ENCODE measurements around the gene PNLIP.

Gene PNLIP

GRCh38 chr10:116526219-116526618 is 19.5 kb upstream of the PNLIP start:
- no peaks in the 10 kb centered on the region for H3F3A ChIP-seq (ENCODE audit: insufficient read depth)
- no peaks in the 10 kb centered on the region for H3K79me2 ChIP-seq (ENCODE audit: insufficient read depth, low read length)
- TF ChIP-seq CTCF (IDR thresholded peaks at IDR 0.05; ENCODE audit: insufficient read depth, low read length, poor library complexity, severe bottlenecking) (no peak), EZH2phosphoT487 (conservative IDR thresholded peaks at IDR 0.05; ENCODE audit: low read length) (no peak)
- no peak overlapping the region for H3K27ac ChIP-seq (ENCODE audit: low read depth, low read length)
- no peaks in the 10 kb centered on the region for H4K20me1 ChIP-seq (ENCODE audit: low read depth, low read length)
- no peaks in the 10 kb centered on the region for H3K27me3 ChIP-seq (ENCODE audit: low read length)
- H3K9ac ChIP-seq (ENCODE audit: low read length) = no peak overlapping the region
- no peak overlapping the region for H3K4me3 ChIP-seq (ENCODE audit: insufficient read depth, low read length, poor library complexity, severe bottlenecking)
- H3K36me3 ChIP-seq (ENCODE audit: low read length) = no peaks in the 10 kb centered on the region
- no peak overlapping the region for H2AFZ ChIP-seq (ENCODE audit: low read depth, low read length, severe bottlenecking)
- no peaks in the 10 kb centered on the region for H3K9me3 ChIP-seq (ENCODE audit: insufficient read depth, low read length)
- no peaks in the 10 kb centered on the region for H3K9me2 ChIP-seq (replicated peaks; ENCODE audit: insufficient read depth, low read length)
- no peak overlapping the region for H3K4me2 ChIP-seq (ENCODE audit: low read depth, low read length, poor library complexity, severe bottlenecking)

DNA sequence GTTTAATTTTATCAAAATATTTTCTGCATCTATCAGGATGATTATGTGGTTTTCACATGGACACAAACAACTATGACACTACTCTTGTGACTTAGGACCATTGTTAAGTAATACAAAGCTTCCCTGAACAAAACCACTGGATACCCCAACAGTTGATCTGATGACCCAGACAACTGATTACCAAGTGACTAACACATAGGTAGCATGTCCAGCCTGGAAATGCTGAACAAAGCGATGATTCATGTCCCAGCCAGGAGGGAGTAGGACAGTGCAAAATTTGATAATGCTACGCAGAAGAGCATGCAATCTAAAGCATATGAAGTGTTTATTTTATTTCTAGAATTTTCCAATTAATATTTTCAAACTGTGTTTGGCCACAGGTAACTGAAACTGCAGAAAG is 8.9 kb upstream of the PNLIP start:
- Histone ChIP-seq H3F3A (ENCODE audit: insufficient read depth) (no peaks in the 10 kb centered on the region), H3K79me2 (ENCODE audit: insufficient read depth, low read length) (no peaks in the 10 kb centered on the region), H3K9me2 (replicated peaks; ENCODE audit: insufficient read depth, low read length) (no peaks in the 10 kb centered on the region), H3K4me2 (ENCODE audit: low read depth, low read length, poor library complexity, severe bottlenecking) (no peak overlapping the region), H3K9ac (ENCODE audit: low read length) (no peak overlapping the region), H3K9me3 (ENCODE audit: insufficient read depth, low read length) (no peaks in the 10 kb centered on the region), H2AFZ (ENCODE audit: low read depth, low read length, severe bottlenecking) (no peak overlapping the region), H3K36me3 (ENCODE audit: low read length) (no peaks in the 10 kb centered on the region), H3K27me3 (ENCODE audit: low read length) (no peaks in the 10 kb centered on the region), H4K20me1 (ENCODE audit: low read depth, low read length) (no peaks in the 10 kb centered on the region), H3K27ac (ENCODE audit: low read depth, low read length) (no peak overlapping the region), H3K4me3 (ENCODE audit: insufficient read depth, low read length, poor library complexity, severe bottlenecking) (no peak overlapping the region)
- TF ChIP-seq EZH2phosphoT487 (conservative IDR thresholded peaks at IDR 0.05; ENCODE audit: low read length) = no peak
- no peak for TF ChIP-seq CTCF (IDR thresholded peaks at IDR 0.05; ENCODE audit: insufficient read depth, low read length, poor library complexity, severe bottlenecking)

DNA sequence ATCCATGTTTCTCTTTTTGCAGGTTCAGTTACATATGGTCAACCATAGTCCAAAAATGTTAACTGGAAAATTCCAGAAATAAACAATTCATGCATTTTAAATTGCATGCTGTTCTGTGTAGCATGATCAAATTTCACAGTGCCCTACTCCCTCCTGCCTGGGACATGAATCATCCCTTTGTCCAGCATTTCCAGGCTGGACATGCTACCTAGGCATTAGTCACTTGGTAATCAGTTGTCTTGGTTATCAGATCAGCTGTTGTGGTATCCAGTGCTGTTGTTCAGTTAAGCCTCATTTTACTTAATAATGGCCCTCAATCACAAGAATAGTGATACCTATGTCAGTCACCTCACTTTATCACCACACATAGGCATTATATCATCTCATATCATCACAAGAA is 7.3 kb upstream of the PNLIP start:
- no peaks in the 10 kb centered on the region for H3K36me3 ChIP-seq (ENCODE audit: low read length)
- H3K9ac ChIP-seq (ENCODE audit: low read length) = no peak overlapping the region
- no peaks in the 10 kb centered on the region for H3K79me2 ChIP-seq (ENCODE audit: insufficient read depth, low read length)
- H3K9me3 ChIP-seq (ENCODE audit: insufficient read depth, low read length) = no peaks in the 10 kb centered on the region
- no peak overlapping the region for H3K4me3 ChIP-seq (ENCODE audit: insufficient read depth, low read length, poor library complexity, severe bottlenecking)
- TF ChIP-seq EZH2phosphoT487 (conservative IDR thresholded peaks at IDR 0.05; ENCODE audit: low read length) (no peak), CTCF (IDR thresholded peaks at IDR 0.05; ENCODE audit: insufficient read depth, low read length, poor library complexity, severe bottlenecking) (no peak)
- no peak overlapping the region for H3K4me2 ChIP-seq (ENCODE audit: low read depth, low read length, poor library complexity, severe bottlenecking)
- no peaks in the 10 kb centered on the region for H4K20me1 ChIP-seq (ENCODE audit: low read depth, low read length)
- H3K27ac ChIP-seq (ENCODE audit: low read depth, low read length) = no peak overlapping the region
- H3F3A ChIP-seq (ENCODE audit: insufficient read depth) = no peaks in the 10 kb centered on the region
- H3K27me3 ChIP-seq (ENCODE audit: low read length) = no peaks in the 10 kb centered on the region
- no peak overlapping the region for H2AFZ ChIP-seq (ENCODE audit: low read depth, low read length, severe bottlenecking)
- H3K9me2 ChIP-seq (replicated peaks; ENCODE audit: insufficient read depth, low read length) = no peaks in the 10 kb centered on the region

- Histone ChIP-seq H3K9me3 (ENCODE audit: insufficient read depth, low read length) (no peaks in the 10 kb centered on the region), H3K36me3 (ENCODE audit: low read length) (no peaks in the 10 kb centered on the region), H3K27me3 (ENCODE audit: low read length) (no peaks in the 10 kb centered on the region), H3K9me2 (replicated peaks; ENCODE audit: insufficient read depth, low read length) (no peaks in the 10 kb centered on the region), H3K4me3 (ENCODE audit: insufficient read depth, low read length, poor library complexity, severe bottlenecking) (no peak overlapping the region), H3K9ac (ENCODE audit: low read length) (no peak overlapping the region), H4K20me1 (ENCODE audit: low read depth, low read length) (no peaks in the 10 kb centered on the region), H3K4me2 (ENCODE audit: low read depth, low read length, poor library complexity, severe bottlenecking) (no peak overlapping the region), H2AFZ (ENCODE audit: low read depth, low read length, severe bottlenecking) (no peak overlapping the region), H3K79me2 (ENCODE audit: insufficient read depth, low read length) (no peaks in the 10 kb centered on the region), H3K27ac (ENCODE audit: low read depth, low read length) (no peak overlapping the region), H3F3A (ENCODE audit: insufficient read depth) (no peaks in the 10 kb centered on the region)
- TF ChIP-seq EZH2phosphoT487 (conservative IDR thresholded peaks at IDR 0.05; ENCODE audit: low read length) = no peak
- no peak for TF ChIP-seq CTCF (IDR thresholded peaks at IDR 0.05; ENCODE audit: insufficient read depth, low read length, poor library complexity, severe bottlenecking)
Observed at GRCh38 chr10:116538992-116539391, 6.7 kb upstream of the PNLIP start.

All from SU-DHL-6 (cell line).